H1 (cell line): ENCODE data around the gene PSMA2. TPM values are rescaled to one million over a fixed set of nuclear protein-coding genes. Genes with fewer than 3 reads are reported as not detected.

Experiments used
- CTCF ChIA-PET: fragments of 300-600 bp; sonication (Branson Sonifier 250); formaldehyde crosslinking; loops from one replicate; lab custom pipeline; 2021; ENCODE audit not compliant: partially characterized antibody; lab: Charles Lee
- POLR2A ChIA-PET: fragments of 300-600 bp; sonication (Branson Sonifier 250); formaldehyde crosslinking; loops from one replicate; lab custom pipeline; 2021; ENCODE audit warnings: inconsistent platforms; ENCODE audit not compliant: partially characterized antibody; lab: Charles Lee
- DNase-seq, 2 experiments: peaks; one replicate each; pipeline versions ENCODE4 v3.0.0 to v3.0.0-alpha.2; 2010 to 2022; ENCODE audit warnings: low spot score in 2 of 2, low read depth in 1 of 2, mixed read lengths in 1 of 2
- FAIRE-seq: peaks from 2 replicates; lab custom pipeline; 2011; peaks lifted over from hg19 to GRCh38; lab: Jason Lieb, UNC
- H2AFZ ChIP-seq: 2 replicates; pipeline ENCODE4 v1.8.1; 2012; ENCODE audit warnings: low read length, inconsistent platforms
- H2AK5ac ChIP-seq: 2 replicates; pipeline ENCODE4 v1.6.1; 2013; ENCODE audit warnings: low read depth, low read length
- H2BK120ac ChIP-seq: replicated peaks from 2 replicates; pipeline ENCODE3; 2013; ENCODE audit warnings: low read depth, low read length, inconsistent platforms
- H2BK12ac ChIP-seq: 2 replicates; pipeline ENCODE4 v1.6.1; 2013; ENCODE audit warnings: low read depth, low read length
- H2BK15ac ChIP-seq: 2 replicates; pipeline ENCODE4 v1.6.1; 2013; ENCODE audit warnings: low read length
- H2BK20ac ChIP-seq: 2 replicates; pipeline ENCODE4 v1.6.1; 2013; ENCODE audit warnings: low read length
- H2BK5ac ChIP-seq: 2 replicates; pipeline ENCODE4 v1.6.1; 2013; ENCODE audit warnings: low read depth, low read length
- H3K14ac ChIP-seq: 2 replicates; pipeline ENCODE4 v1.6.1; 2013; ENCODE audit warnings: inconsistent platforms; ENCODE audit not compliant: insufficient read length
- H3K18ac ChIP-seq: 2 replicates; pipeline ENCODE4 v1.6.1; 2013; ENCODE audit warnings: low read length; ENCODE audit errors: extremely low read depth
- H3K23ac ChIP-seq: 2 replicates; pipeline ENCODE4 v1.6.1; 2013; ENCODE audit warnings: inconsistent platforms; ENCODE audit not compliant: insufficient read length
- H3K23me2 ChIP-seq: 2 replicates; pipeline ENCODE4 v1.6.1; 2013; ENCODE audit warnings: low read depth, low read length
- H3K27ac ChIP-seq: 2 replicates; pipeline ENCODE4 v1.6.1; 2011; ENCODE audit warnings: low read depth, low read length, inconsistent platforms
- H3K27me3 ChIP-seq, 4 experiments: replicated peaks in 1 of 4; 1 replicate in 1 of 4; 2 replicates in 3 of 4; pipeline versions ENCODE4 v1.6.1 to v1.8.1; 2011 to 2013; ENCODE audit warnings: low read length in 3 of 4, mild to moderate bottlenecking in 3 of 4, inconsistent platforms in 2 of 4, mixed read lengths in 2 of 4, moderate library complexity in 1 of 4; ENCODE audit not compliant: control insufficient read depth in 3 of 4, insufficient read depth in 3 of 4; ENCODE audit errors: extremely low read depth in 1 of 4
- H3K36me3 ChIP-seq, 4 experiments: 2 replicates each; pipeline versions ENCODE4 v1.6.1 to v1.8.1; 2011 to 2013; ENCODE audit warnings: mild to moderate bottlenecking in 4 of 4, low read length in 3 of 4, moderate library complexity in 2 of 4, control low read depth in 1 of 4, inconsistent platforms in 1 of 4; ENCODE audit not compliant: insufficient read depth in 4 of 4, control insufficient read depth in 2 of 4
- H3K4ac ChIP-seq: replicated peaks from 2 replicates; pipeline ENCODE3; 2013; ENCODE audit warnings: low read length, low read depth, mixed read lengths, inconsistent platforms; ENCODE audit not compliant: insufficient read length
- H3K4me1 ChIP-seq, 4 experiments: replicated peaks in 1 of 4; 1 replicate in 1 of 4; 2 replicates in 3 of 4; pipeline versions ENCODE4 v1.6.1 to v1.8.1; 2011 to 2013; ENCODE audit warnings: low read length in 3 of 4, inconsistent platforms in 2 of 4, mixed read lengths in 1 of 4; ENCODE audit not compliant: insufficient read depth in 4 of 4, control insufficient read depth in 3 of 4
- H3K4me2 ChIP-seq, 2 experiments: 2 replicates each; pipeline versions ENCODE4 v1.6.1 to v1.8.1; 2011 to 2013; ENCODE audit warnings: low read depth in 2 of 2, low read length in 2 of 2, control low read depth in 1 of 2, inconsistent platforms in 1 of 2, mild to moderate bottlenecking in 1 of 2; ENCODE audit not compliant: insufficient read depth in 1 of 2
- H3K4me3 ChIP-seq, 4 experiments: fragments of 200-600, 300-600 bp in 1 of 4; sonication (generic), shearing (Covaris generic), sonication (Bioruptor Twin) in 1 of 4; 2 replicates each; pipeline versions ENCODE4 v1.5.1 to v1.8.1; 2011 to 2016; ENCODE audit warnings: low read length in 4 of 4, low read depth in 3 of 4, control low read depth in 2 of 4, inconsistent platforms in 2 of 4, mild to moderate bottlenecking in 2 of 4, mixed read lengths in 1 of 4, moderate library complexity in 1 of 4; ENCODE audit not compliant: insufficient read depth in 2 of 4; ENCODE audit errors: extremely low read depth in 1 of 4
- H3K56ac ChIP-seq: replicated peaks from 2 replicates; pipeline ENCODE3; 2013; ENCODE audit warnings: low read depth, mild to moderate bottlenecking, mixed read lengths, low read length, inconsistent platforms; ENCODE audit not compliant: insufficient read length
- H3K79me1 ChIP-seq: 2 replicates; pipeline ENCODE4 v1.6.1; 2013; ENCODE audit warnings: low read depth, low read length, control low read depth
- H3K79me2 ChIP-seq, 2 experiments: 2 replicates each; pipeline versions ENCODE4 v1.6.1 to v1.8.1; 2012 to 2013; ENCODE audit warnings: low read length in 2 of 2, mild to moderate bottlenecking in 2 of 2, inconsistent platforms in 1 of 2; ENCODE audit not compliant: insufficient read depth in 2 of 2, control insufficient read depth in 1 of 2
- H3K9ac ChIP-seq, 4 experiments: replicated peaks in 1 of 4; 1 replicate in 1 of 4; 2 replicates in 3 of 4; pipeline versions ENCODE4 v1.6.1 to v1.8.1; 2011 to 2013; ENCODE audit warnings: low read depth in 3 of 4, low read length in 3 of 4, control low read depth in 2 of 4, mild to moderate bottlenecking in 2 of 4, moderate library complexity in 2 of 4, inconsistent platforms in 1 of 4; ENCODE audit errors: extremely low read depth in 1 of 4
- H3K9me3 ChIP-seq, 2 experiments: 2 replicates each; pipeline versions ENCODE4 v1.6.1 to v1.8.1; 2012 to 2013; ENCODE audit warnings: mild to moderate bottlenecking in 2 of 2, moderate library complexity in 2 of 2, control low read depth in 1 of 2, inconsistent platforms in 1 of 2, low read depth in 1 of 2, low read length in 1 of 2, mixed read lengths in 1 of 2; ENCODE audit not compliant: insufficient read depth in 2 of 2
- H4K20me1 ChIP-seq, 2 experiments: replicated peaks in 1 of 2; 2 replicates each; pipeline versions ENCODE3 to v1.8.1; 2011 to 2013; ENCODE audit warnings: inconsistent platforms in 2 of 2, low read length in 2 of 2, mild to moderate bottlenecking in 1 of 2; ENCODE audit not compliant: insufficient read depth in 2 of 2, control insufficient read depth in 1 of 2
- H4K5ac ChIP-seq: 2 replicates; pipeline ENCODE4 v1.6.1; 2013; ENCODE audit warnings: low read length, low read depth, mixed read lengths, inconsistent platforms; ENCODE audit not compliant: insufficient read length
- H4K8ac ChIP-seq: 2 replicates; pipeline ENCODE4 v1.8.0; 2013; ENCODE audit warnings: mild to moderate bottlenecking, moderate library complexity, low read length, inconsistent platforms; ENCODE audit not compliant: insufficient read depth; ENCODE audit errors: extremely low read depth
- H4K91ac ChIP-seq: replicated peaks from 2 replicates; pipeline ENCODE3; 2013; ENCODE audit warnings: low read length, mixed read lengths, inconsistent platforms; ENCODE audit not compliant: insufficient read length
- CEBPB ChIP-seq: IDR thresholded peaks from 2 replicates; pipeline ENCODE4 v1.6.1; 2012; ENCODE audit warnings: low read depth, low read length
- CHD1 ChIP-seq: IDR thresholded peaks from 2 replicates; pipeline ENCODE4 v1.6.1; 2012; ENCODE audit warnings: low read depth, low read length, improper control_type of control experiment
- KDM4A ChIP-seq: IDR thresholded peaks from one replicate; pipeline ENCODE4 v1.7.1; 2012; ENCODE audit warnings: low read depth, mild to moderate bottlenecking, moderate library complexity, low read length, inconsistent platforms; ENCODE audit not compliant: severe bottlenecking
- PHF8 ChIP-seq: fragments of 200-600 bp; sonication (generic); conservative IDR thresholded peaks from 2 replicates; pipeline ENCODE4 v1.7.1; 2012; ENCODE audit warnings: low read depth, mild to moderate bottlenecking, inconsistent platforms, low read length, moderate library complexity
- RBBP5 ChIP-seq: IDR thresholded peaks from 2 replicates; pipeline ENCODE4 v1.7.1; 2012; ENCODE audit warnings: low read depth, mild to moderate bottlenecking, inconsistent platforms, low read length, moderate library complexity, borderline replicate concordance
- SIX5 ChIP-seq: IDR thresholded peaks from 2 replicates; pipeline ENCODE4 v1.6.1; 2011; ENCODE audit warnings: mild to moderate bottlenecking, low read depth, low read length
- SP2 ChIP-seq: IDR thresholded peaks from 2 replicates; pipeline ENCODE4 v1.6.1; 2012; ENCODE audit warnings: mild to moderate bottlenecking, low read length, inconsistent platforms
- TBP ChIP-seq: IDR thresholded peaks from 2 replicates; pipeline ENCODE4 v1.6.1; 2011; ENCODE audit warnings: low read depth, low read length, improper control_type of control experiment
- TEAD4 ChIP-seq: IDR thresholded peaks from 2 replicates; pipeline ENCODE4 v1.6.1; 2012; ENCODE audit warnings: low read depth, low read length, inconsistent platforms, mixed read lengths
- WGBS, 2 experiments: shearing (Covaris generic) in 1 of 2; methylation state at CpG; one replicate each; pipeline versions ENCODE4 v1.1.6 to v1.1.7; 2013 to 2015; ENCODE audit warnings: low lambda C conversion rate in 2 of 2, mixed read lengths in 2 of 2, inconsistent platforms in 1 of 2, low coverage in 1 of 2, missing lambda C conversion rate in 1 of 2; ENCODE audit not compliant: insufficient replicate concordance in 2 of 2, insufficient coverage in 1 of 2, insufficient read length in 1 of 2; ENCODE audit errors: extremely low coverage in 1 of 2, missing lambda C conversion rate in 1 of 2; 5-methylcytosine and 5-hydroxymethylcytosine counted together
- polyA plus RNA-seq, 7 experiments: library from polyadenylated mRNA; depleted of rRNA in 3 of 7; stranded (reverse) in 5 of 7; unstranded in 2 of 7; fragments of >200 nt in 5 of 7; fragments of 200-250 nt in 2 of 7; gene quantifications; 1 replicate in 5 of 7; 2 replicates in 1 of 7; 4 replicates in 1 of 7; pipeline versions ENCODE4 v1.2.1 to v1.2.3, GENCODE V29; 2011 to 2013; ENCODE audit warnings: missing spikeins in 2 of 7, mixed read lengths in 2 of 7
- total RNA-seq: library from RNA; stranded (reverse); fragmentation: NEBNext Ultra II Directional; extraction: Animal tissue kit (Norgen Biotek cat#: 25700); gene quantifications from 2 replicates; pipeline ENCODE4 v1.2.1, GENCODE V29; 2021
- TF ChIP-seq, protein P1 (sequence below): IDR thresholded peaks from 2 replicates; pipeline ENCODE4 v1.6.1; 2011; ENCODE audit warnings: low read length, improper control_type of control experiment

Gene PSMA2
- total and polyA plus RNA-seq, 2 of the 8 experiments (the other 6 are each of a cell fraction or from before 2014, with no cell fraction given), result 211 to 259 TPM

- H2BK120ac ChIP-seq, result no peak overlapping the region
- H3K9ac ChIP-seq, result peak overlapping the region in 2 of 4 experiments; percentile 93 to 99; a peak in 3 of 7 replicates
- no peak for FAIRE-seq
- H3K14ac ChIP-seq, result no peak overlapping the region
- H3K4me1 ChIP-seq, result peaks cover 0 to 4% (median 0%) of the 10 kb centered on the region in 4 experiments; a peak in 2 of 7 replicates
- CTCF ChIA-PET, result interaction anchor here (0.6 to 3.5 kb wide), 4 partner anchors 10 to 509 kb away, joined by 3 to 10 read pairs (median 7); no protein-coding TSS in a partner anchor
- H3K36me3 ChIP-seq, result peaks cover 8 to 29% (median 21%) of the 10 kb centered on the region in 4 experiments; a peak in 7 of 8 replicates
- H2BK5ac ChIP-seq, result no peak overlapping the region
- H2AFZ ChIP-seq, result no peak overlapping the region
- no peak overlapping the region for H4K91ac ChIP-seq
- peaks cover 9% of the 10 kb centered on the region; the same call in 1 of the 2 replicates for H3K23me2 ChIP-seq
- no peak overlapping the region for H2AK5ac ChIP-seq
- no peak for DNase-seq
- POLR2A ChIA-PET, result interaction anchor here (0.6 to 13.6 kb wide), 3 partner anchors 9 to 73 kb away, joined by 4 to 112 read pairs (median 8); partner anchors contain the start of gene C7orf25
- no peak overlapping the region for H2BK15ac ChIP-seq
- no peaks in the 10 kb centered on the region for H3K27me3 ChIP-seq
- no peaks in the 10 kb centered on the region for H3K79me1 ChIP-seq
- no peak overlapping the region for H3K23ac ChIP-seq
- no peak overlapping the region for H3K56ac ChIP-seq
- H2BK20ac ChIP-seq, result no peak overlapping the region
- peaks cover 6 to 8% of the 10 kb centered on the region in 2 experiments for H4K20me1 ChIP-seq
- H3K9me3 ChIP-seq, result no peaks in the 10 kb centered on the region
- H3K4me3 ChIP-seq, result peak overlapping the region; percentile 83 to 98 (median 94)
- no peak overlapping the region for H3K18ac ChIP-seq
- no peak overlapping the region for H4K8ac ChIP-seq
- H3K79me2 ChIP-seq, result peaks cover 33 to 87% of the 10 kb centered on the region in 2 experiments
- no peak overlapping the region for H2BK12ac ChIP-seq
- WGBS, 2 experiments, result 45% methylated on average over 5 of the region's 5 CpGs; no CpG with 5 or more reads in 1 of the 2 experiments
- no peak overlapping the region for H3K4ac ChIP-seq
- H4K5ac ChIP-seq, result peak overlapping the region; percentile 29
- H3K4me2 ChIP-seq, result peak overlapping the region; percentile 74 to 87
- no peak for TF ChIP-seq KDM4A
- TF ChIP-seq, protein P1, sequence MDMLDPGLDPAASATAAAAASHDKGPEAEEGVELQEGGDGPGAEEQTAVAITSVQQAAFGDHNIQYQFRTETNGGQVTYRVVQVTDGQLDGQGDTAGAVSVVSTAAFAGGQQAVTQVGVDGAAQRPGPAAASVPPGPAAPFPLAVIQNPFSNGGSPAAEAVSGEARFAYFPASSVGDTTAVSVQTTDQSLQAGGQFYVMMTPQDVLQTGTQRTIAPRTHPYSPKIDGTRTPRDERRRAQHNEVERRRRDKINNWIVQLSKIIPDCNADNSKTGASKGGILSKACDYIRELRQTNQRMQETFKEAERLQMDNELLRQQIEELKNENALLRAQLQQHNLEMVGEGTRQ, result no peak
- no peak for TF ChIP-seq TBP
- TF ChIP-seq PHF8, result no peak
- TF ChIP-seq SP2, result no peak
- no peak for TF ChIP-seq SIX5
- TF ChIP-seq TEAD4, result no peak
- no peak for TF ChIP-seq CHD1
- TF ChIP-seq RBBP5, result no peak
- TF ChIP-seq CEBPB, result no peak
- H3K27ac ChIP-seq, result no peak overlapping the region
Observed at GRCh38 chr7:42930889-42931288, 1.1 kb downstream of the PSMA2 start.
